NCI-H2107 treated with DMSO at 0.1 percent for 48 hours (cell line): Measurements from ENCODE around the gene DSEL.

Source experiments
- DNase-seq: peaks from one replicate; lab custom pipeline; 2025; ENCODE audit not compliant: unreplicated experiment; lab: John Stamatoyannopoulos, UW

DSEL gene

GRCh38 chr18:67516539-67517443 is at the start of gene DSEL:
Gene DSEL, minus strand, starts transcription at chr18:67516720. Its CDS starts 2,112 bp downstream, at chr18:67514608.
- peak; percentile 83 for DNase-seq

DNA sequence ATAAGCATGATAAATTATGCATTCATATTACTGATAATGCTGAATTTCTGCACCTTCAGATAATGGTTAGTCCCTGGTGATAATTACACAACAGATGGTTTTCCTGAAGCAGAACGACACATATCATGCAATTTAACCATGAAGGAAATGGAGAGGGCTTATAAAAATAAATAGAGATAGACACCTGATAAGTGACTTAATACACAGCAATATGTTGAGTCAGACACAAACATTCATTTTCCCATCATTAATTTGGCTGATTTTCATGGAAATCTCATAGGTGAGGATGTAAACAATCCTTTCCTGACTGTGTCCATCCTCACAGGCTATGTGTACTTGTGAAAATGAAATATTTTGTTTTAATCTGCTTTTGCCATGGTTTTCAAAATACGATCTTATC is 36.9 kb upstream of the DSEL start:
- peak; percentile 67 for DNase-seq

GRCh38 chr18:67550872-67551520 is 34.5 kb upstream of the DSEL start:
- no peak for DNase-seq

DNA sequence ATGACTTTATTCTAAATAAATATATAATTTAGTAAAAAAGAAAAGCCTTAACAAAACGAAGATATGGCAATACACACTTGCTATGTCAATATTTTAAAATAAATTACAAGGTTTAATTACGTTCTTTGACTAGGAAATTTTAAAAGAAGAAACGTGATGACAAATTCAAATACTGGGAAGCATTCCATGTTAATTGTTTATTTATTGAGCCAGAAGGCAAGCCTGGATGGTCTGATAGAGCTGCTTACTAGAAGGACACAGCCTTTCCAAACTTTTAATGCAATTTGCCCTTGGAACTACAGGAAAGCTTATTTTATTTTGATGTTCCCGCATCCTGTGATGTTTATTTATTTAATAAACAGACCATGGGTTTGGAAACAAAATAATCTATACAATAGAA is 33.4 kb upstream of the DSEL start:
- no peak for DNase-seq

DNA sequence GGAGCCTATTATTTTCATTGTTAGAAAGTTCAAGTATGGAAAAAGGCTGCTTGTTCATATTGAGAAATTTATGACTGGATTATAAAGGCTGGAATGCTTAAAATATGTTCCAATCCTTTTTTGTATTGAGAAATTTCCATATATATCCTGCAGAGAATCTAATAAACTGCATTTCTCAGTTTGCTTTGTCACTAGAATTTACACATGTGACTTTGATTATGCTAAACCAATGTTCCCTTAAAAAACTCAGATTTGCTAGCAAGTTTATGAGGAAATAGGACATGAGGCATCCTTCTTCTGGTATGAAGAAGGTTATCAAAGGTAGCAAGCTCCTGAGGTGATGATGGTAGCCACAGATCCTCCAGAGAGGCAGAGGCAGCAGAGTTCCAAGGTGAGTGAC is 29.2 kb upstream of the DSEL start:
- no peak for DNase-seq

DNA sequence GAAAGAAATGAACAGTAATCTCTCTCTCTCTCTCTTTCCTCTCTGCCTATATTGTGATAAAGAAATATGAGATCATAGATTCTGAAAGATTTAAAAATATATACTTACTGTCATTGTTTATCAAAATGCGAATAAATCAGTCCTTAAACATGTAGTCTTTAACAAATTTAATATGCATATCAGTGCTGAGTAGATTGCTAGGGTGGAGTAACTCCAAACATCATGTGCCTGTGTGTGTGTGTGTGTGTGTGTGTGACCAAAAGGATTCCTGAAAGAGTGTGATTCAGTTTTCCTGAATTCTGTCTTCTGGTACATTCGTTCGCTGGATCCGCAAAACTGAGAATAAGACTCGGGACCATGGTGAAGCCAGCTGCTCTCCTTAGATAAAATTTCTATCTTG is 24.0 kb upstream of the DSEL start:
- no peak for DNase-seq

- no peak for DNase-seq
Observed at GRCh38 chr18:67531929-67532328, 15.4 kb upstream of the DSEL start.

DNA sequence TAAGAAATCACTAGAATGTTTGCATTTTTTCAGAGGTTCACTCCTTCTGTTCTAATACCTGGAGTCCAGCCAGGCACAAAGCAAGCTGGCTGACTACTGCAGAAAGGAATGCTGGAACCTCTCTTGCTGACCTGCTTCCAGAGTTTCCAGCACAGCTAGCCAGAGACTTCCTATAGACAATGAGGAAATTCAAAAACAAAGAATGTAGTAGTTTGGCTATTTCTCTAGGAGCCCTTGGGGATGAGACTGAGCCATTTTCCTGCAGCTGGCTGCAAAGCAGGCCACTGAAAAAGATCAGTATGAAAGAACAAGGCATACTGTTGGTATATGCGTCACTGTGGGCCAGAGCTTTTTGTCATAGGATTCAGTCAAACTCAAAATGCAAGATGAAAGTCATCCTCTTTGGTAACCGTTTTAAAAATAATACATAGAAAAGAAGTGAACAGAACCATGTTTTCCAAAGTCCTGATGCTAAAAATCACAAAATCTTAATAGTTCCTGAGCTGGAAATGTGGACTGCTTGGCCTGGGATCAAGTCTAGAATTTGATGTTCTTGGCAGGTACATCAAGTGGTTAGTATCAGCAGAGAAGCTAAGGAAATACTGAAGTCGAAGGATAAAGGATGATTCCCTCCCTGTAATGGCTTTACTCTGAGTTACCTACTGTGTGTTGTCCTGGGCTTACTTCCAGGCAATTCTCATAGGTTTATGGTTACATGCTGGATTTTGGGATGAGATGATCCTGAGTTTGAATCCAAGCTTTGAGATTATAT is 9.0 kb upstream of the DSEL start:
- no peak for DNase-seq

- no peak for DNase-seq
Observed at GRCh38 chr18:67520351-67520921, 3.9 kb upstream of the DSEL start.

DNA sequence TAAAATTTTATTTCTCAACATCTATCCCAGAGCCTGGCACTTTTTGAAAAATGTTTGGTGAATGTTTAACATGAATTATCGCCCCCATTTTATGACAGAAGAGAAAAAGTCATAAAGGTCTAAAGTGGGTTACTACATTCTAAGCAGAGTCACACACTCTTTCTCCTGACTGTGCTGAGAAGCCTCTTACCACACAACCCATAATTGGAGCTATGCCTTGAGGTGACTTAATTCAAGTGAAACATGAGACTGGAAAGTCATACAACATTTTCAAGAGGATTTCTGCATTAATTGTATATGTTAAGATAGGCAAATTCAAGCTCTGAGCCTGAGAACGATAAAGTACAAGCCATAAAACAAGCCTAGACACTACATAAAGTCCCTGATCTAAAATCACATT is 3.1 kb upstream of the DSEL start:
- DNase-seq = peak; percentile 6

GRCh38 chr18:67518566-67518965 is 2.0 kb upstream of the DSEL start:
- no peak for DNase-seq

- peak; percentile 64 for DNase-seq
Observed at GRCh38 chr18:67517444-67517765, 885 bp upstream of the DSEL start.

DNA sequence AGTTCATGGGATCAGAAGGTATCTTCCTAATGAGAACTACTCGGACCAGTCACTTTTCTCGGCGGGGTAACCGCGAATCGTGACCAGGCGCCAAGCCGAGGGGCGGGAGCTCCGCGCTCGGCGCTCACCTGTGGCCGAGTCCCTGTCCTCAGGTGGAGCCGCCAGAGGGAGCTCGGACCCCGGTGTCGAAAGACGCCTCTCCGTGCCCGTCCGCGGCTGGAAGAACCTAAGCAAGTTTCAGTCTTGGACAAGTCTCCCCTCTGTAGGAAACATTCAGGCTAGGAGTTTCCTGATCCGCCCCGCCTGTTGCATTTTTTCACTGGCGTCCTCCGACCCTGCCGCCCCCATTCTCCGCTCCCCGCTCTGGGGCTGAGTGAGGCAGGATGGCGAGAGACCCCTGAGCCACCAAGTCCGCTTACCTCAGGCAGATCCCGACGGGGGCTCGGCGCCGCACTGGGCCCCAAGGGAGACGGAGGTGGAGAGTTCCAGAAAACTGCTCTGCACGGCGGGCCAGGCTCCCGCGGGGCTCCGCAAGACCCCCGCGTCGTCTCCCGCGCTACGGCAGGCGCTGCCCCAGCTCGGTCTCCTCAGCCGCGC is 480 bp downstream of the DSEL start:
- DNase-seq = peak; percentile 77

- DNase-seq = no peak
Observed at GRCh38 chr18:67514901-67515540, 1.5 kb downstream of the DSEL start.

DNA sequence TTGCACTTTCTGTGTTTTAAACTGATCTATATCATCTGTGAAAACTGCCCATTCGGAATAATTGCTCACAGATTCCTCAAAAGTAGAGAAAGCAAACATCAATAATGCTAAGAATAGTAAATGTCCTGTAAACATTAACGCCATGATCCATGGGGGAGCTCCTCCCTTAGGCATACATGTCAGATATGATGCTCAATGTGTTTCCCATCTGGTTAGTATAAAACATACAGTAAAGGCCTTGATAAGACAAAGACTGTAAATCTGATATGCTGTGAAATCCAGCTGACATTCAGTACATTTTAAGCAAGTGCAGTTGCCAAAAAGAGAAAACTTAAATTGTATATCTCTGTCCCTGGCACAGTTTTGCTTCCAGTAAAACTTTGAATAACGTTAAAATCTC is 2.1 kb downstream of the DSEL start:
- DNase-seq = peak; percentile 2

DNA sequence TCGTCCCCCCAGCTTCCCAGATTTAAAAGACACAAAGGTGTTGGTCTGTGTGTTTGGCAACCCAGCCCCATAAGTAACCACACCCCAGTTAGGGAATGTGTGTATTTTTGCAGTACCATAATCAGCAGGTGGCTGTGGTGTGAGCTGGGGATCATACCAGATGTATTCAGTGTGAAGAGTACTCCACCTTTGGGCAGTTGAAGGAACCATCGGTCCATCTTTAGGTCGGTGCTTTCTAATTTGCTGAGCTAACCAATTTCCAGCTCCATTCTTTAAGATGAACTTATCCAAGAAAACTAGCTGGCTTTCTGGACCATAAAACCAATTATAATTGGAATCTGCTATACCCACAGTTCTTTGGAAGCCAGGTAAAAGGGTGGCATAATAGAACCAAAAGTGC is 3.2 kb downstream of the DSEL start:
- no peak for DNase-seq

GRCh38 chr18:67511840-67512239 is 4.7 kb downstream of the DSEL start:
- no peak for DNase-seq

DNA sequence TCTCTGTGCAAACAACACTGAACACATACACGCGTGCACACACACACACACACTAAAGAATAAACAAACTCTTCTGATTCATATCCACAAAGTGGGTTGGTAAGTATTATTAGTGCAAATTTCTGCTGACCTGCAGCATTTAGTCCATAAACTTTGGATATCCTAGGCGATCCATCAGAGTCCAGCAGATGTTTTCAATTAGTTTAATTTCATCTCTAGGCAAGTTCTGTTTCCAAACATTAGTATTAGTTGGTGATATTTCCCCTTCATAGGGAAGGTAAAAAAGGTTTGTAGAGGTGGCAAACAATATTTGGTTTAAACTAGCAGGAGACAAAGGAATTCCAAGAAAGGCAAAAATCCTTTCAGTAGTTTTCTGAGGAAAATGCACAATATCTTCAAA is 5.7 kb downstream of the DSEL start:
- no peak for DNase-seq

DNA sequence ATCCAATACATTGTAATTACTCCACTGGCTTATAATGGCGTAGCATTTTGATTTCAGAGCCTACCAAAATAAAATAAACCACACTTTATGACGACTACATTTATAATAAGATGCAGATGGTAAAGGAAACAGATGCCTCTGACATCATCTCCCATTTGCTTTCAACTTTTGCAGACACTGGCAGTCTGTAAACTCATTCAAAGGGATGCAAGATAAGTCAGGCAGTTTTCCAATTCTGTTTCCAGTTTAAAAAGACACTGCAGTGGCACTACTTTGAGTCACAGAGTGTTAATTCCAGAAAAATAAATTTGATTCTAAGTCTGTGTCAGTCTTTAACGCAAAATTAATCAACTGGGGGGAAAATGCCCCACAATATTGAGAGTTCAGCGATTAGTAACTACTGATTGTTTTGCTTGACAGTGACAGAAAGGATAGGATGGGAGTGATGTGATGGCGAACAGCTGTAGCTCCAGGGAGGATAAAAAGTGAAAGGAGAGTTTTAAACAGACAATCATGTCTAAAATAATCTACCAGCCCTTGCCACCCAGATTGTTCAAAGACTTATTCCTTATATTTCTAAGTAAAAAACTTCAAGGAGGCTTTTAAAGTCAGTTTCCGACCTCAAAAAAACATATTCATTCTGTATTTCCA is 6.7 kb downstream of the DSEL start:
- DNase-seq = no peak

DNA sequence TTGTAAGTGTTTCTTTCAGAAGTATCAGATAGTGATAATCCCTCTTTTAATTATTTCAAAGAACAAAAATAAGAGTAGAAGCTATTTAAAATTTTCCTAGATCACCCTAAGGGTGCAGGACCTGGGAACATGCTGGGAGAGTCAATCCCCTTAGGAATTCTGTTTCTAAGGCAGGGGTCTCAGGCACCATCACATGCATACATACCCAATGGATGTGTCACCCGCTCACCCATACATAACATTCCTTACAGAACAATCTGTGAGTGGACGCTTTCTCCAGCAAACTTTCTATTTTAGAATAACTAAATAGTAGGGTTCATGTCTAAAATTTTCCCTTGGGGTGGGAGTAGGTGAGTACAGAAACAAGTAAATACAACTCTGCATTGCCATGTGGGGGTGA is 8.4 kb downstream of the DSEL start:
- DNase-seq = no peak
